Inflammatory macrophage (primary cell): ENCODE measurements around the gene GPR61.

Source experiments
- DNase-seq, 2 donors: peaks; one replicate each; pipeline ENCODE4 v3.0.0-alpha.2; 2020 to 2022

The GPR61 gene

GRCh38 chr1:109509176-109510134, 30.2 kb upstream of the GPR61 start, which contains the start of gene AMIGO1:
TSS of gene AMIGO1 (minus strand) at chr1:109509727. CDS start at chr1:109508912, 815 bp downstream.
- DNase-seq, result peak; percentile 33 to 44

DNA sequence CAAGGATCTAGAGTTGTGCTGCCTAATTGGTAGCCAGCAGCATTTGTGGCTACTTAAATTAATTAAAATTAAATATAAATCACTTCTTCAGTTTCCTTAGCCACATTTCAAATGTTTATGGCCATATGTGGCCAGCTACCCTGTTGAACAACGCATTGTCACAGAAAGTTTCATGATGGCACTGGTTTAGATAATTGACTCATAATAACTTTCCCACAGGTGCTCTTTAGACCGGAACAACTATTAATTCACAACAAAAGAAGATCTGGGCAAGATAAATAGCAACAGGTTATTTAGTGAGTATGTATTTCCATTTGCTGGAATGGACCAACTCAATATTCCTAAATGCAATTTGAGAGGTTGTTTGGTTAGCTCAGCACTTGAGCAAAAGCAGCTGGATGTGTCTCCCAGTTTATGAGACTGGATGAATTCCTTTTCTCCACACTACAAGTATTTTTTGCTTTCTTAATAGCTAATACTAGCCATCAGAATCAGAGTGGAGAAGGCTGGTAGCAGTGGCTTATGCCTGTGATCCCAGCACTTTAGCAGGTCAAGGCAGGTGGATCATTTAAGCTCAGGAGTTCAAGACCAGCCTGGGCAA, 26.5 kb upstream of the GPR61 start:
- DNase-seq, result no peak

DNA sequence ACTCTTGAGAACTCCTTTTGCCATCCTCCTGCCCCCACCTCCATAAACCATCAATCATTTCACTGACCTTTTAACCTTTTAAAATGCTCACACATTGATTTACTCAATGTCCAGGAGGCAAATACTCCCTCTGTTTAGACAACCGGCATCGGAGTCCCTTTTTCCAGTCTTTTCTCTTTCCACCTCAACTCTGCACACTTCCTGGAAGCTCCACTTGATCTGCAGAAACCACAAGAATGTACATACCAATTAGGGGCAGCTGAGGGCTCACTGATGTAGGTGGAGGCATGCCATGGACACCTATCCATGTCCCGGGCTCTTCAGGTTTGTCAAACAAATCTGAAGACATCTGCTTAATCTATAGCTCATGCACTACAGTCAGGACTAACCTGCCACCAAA, 24.8 kb upstream of the GPR61 start:
- DNase-seq, result no peak

GRCh38 chr1:109516872-109517271, 22.8 kb upstream of the GPR61 start:
- DNase-seq, result no peak

DNA sequence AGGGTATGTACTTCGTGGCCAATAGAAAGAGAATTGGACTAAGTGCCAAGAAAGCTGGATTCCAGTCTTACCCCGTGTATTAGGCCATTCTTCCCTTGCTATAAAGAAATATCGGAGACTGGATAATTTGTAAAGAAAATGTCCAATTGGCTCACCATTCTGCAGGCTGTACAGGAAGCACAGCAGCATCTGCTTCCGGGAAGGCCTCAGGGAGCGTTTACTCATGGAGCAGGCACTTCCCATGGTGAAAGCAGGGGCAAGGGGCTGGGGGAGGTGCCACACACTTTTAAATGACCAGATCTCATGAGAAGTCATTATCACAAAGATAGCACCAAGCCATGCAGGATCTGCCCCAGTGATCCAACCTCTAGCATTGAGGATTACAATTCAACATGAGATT, 22.3 kb upstream of the GPR61 start:
- no peak for DNase-seq

DNA sequence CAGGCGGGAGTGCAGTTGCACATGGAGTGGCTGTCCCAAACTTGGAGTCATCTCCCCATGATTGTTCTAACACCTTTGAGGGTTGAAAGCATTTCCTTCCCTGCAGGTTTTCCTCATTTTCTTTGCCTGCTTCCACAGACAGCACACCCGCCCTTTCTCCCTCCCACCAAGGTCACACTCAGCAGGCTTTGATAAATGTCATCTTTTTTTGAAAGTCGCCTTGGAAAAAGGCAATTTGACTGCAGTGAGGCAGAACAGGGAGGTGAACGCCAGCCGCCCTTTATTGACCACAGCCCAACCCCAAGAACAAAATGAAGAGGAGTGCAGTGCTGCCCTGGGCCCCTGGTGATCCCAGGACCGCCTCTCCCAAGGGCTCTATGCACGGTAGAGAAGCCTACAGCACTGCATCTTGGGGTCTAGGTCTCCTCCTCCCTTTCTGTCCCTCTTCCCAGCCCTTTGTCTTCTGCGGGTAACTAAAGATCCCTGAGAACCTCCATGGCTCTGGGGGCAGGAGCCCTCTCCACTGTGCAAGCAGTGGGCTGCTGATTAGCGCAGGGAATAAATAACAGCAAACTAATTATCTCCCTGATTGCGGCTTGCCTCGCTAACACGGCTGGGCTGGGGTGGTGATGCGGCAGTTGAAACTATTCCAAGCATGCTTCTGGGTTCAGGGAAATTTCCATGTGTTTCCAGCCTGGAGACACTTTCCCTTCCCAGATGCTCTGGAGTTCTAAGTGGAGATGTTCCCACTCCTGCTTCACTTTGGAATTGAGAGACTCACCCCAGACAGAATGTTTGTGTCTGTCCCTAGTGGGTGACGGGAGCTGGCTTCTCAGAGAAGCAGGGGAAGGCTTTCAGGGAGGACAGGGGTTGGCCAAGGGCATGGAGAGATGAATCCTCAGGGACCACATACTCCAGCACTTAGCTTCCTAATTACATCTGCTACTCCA, 18.4 kb upstream of the GPR61 start:
- DNase-seq, result no peak

DNA sequence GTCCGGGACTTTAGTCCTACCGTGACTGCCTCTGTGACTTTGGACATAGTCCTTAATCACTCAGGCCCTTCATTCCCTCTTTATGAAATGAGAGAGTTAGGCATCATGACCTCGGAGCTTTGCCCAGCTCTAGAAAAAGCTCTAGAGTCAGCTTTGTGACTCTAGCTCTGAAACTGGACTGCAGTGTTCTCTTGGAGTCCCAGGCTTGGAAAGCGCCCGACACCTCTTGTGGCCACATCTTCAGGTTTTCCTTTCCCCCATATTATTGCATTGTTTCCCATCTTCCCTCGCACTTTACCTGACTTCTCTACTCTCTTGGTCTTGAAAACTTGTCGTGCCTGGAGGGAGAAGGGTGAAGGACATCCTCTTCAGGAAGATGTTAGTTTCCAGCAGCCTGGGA, 17.6 kb upstream of the GPR61 start:
- DNase-seq, result no peak

GRCh38 chr1:109523706-109524105, 16.0 kb upstream of the GPR61 start:
- no peak for DNase-seq

GRCh38 chr1:109527098-109527811, 12.4 kb upstream of the GPR61 start:
- DNase-seq, result no peak

GRCh38 chr1:109527846-109528695, 11.6 kb upstream of the GPR61 start:
- DNase-seq, result no peak

- DNase-seq, result no peak
Observed at GRCh38 chr1:109528712-109529111, 11.0 kb upstream of the GPR61 start.

DNA sequence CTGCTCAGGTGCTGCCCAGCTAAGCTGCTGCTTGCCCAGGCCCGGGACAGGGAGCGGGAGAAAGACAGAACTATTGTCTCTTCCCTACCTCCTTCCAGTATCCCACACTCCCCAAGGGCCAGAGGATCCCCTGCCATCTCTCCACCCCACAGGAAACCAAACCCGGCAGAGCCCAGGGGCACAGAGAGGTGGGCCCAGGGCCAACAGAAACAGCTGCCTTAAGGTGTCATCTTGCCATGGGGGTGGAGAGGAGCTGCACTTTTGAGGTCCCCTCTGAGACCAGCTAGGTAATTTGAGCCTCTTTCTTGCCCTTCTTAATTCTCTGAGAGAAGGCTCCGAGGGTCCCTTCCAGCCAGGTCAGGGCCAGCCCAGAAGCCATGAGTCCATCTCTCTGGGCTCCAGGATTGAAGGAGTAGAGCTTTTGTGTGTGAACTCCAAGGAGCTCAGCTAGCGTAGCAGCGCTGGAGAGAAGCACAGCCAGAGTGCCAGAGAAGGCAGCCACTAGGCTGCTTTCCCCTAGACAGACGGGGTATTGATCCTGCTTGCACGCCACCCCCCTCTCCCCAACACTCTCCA, 9.7 kb upstream of the GPR61 start:
- DNase-seq, result no peak

GRCh38 chr1:109530457-109531087, 9.1 kb upstream of the GPR61 start:
- DNase-seq, result no peak

GRCh38 chr1:109531380-109531779, 8.3 kb upstream of the GPR61 start:
- DNase-seq, result no peak

DNA sequence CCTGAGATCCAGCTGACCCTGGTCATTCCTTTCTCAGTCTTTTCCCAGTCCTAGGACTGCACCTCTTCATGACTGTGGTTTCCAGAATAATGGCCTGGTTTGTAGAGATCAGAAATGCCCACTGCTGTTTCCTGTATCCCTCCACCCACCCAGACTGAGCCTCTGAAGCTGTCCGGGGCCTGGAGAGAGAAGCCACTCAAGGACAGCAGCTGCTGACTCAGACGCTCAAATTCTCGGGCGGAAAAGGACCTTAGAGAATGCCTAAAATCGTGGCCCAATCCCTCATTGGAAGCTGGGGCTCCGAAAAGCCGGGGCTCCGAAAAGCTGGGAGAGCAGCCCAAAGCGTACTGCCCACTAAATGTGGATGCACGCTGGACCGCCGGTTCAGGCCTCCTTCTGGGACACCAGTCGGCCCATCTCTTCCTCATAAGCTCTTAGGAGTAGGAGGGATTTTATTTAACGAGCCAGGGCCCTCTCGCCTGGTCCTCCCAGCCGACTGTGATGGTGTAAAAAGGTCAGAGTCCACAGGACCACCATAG, 7.8 kb upstream of the GPR61 start:
- no peak for DNase-seq

DNA sequence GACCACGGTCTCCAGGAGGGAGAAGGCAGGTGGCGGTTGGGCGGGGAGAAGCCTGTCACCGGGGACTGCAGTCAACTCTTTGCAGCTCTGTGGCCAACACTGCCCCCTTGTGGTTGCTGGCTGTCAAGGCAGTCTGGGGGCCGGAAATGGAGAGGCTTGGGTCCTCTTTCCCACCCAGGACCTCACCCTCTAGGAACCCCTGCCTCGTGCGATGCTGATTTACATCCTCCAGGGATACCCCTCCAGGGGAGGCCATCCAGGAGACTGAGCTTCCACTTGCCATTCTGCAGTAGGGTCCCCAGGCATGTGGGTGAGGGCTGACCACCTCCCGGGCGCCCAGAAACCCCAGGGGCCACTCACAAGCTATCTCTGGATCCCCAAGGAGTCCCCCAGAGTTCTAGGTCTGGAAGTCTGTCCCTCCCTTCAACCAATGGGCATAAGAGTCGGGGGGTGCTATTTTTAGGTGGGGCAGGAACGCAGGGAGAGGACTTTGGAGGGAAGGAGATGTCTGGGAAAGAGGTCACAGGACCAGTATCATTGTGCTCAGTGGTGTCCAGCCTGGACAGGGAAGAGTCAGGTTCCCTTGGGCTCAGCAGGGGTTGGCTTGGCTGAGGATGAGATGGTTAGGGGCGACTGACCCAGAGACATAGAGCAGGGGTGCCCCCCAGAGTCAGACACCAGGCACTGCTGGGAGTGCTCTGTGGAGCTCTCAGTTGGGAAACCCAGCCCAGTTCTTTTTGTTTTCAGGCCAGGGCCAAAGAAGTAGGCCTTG, 7.1 kb upstream of the GPR61 start:
- peak; percentile 82 for DNase-seq

DNA sequence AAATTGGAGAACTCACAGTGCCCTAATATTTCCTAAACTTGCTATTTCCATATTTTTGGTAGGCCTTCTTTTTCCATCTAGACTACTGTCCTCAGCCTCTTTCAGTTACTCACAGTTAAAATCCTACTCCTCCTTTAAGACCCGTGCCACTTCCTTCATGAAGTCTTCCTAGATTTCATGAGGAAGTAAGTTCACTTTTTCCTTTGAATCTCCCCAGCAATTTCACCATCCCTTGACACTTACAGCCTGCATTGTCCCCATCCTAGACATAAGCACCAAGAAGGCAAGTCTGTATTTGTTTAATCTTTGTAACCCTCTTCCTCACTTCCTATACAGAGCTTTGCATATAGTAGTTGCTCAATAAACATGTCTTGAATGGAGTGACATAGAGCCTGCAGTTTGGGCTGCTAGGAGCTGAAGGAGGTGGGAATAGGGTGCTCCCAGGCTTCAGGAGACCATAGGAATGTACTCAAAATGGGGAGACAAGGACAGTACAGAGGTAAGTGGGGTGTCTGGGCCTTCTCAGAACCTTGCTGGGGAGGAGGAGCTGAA, 5.3 kb upstream of the GPR61 start:
- no peak for DNase-seq

- no peak for DNase-seq
Observed at GRCh38 chr1:109535481-109535880, 4.2 kb upstream of the GPR61 start.

DNA sequence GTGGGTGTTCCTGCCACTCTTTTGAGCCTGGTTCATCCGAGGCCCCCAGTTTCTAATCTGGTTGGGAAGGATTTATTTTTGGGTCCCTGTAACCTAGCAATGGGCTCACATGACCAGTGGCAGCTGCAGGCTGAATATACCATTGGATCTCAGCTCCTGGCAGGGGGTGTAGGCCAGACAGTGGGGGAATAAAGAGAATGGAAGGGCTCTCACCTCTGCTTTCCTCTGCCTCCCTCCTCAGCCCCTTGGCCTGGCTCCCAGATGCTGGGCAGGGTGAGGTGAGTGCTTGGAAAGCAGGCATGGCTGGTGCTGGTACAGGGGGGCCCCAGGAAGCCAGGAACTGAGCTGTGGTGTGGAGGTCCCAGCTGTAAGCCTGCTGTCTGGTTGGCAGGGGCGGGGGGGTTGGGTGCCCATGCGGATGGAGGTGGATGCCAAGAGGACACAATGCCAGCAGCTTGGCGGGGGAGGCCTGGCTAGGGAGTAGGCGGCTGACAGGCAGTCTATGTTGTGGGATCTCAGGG, 3.6 kb upstream of the GPR61 start:
- DNase-seq, result no peak
